ENCODE results near the gene UBD.

UBD gene

DNA sequence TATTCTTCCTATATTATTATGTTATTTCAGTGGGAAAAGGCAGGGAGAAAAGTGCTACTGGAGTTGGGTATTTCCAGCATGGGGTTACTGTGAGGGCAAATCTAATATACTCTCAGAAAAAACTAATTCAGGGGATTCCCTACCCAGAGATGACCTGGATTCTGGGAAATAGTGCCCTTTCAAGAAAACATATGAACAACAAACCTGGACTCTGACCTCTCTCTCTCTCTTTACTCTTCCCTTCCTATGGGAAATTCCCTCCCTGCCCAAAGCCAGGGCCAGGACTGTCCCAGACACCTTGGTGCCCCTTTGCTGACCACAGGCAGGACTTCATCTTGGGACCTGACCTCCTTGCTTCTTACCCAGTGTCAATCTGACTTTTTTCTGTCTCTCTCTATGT is 1.6 kb upstream of the UBD start:
- DNase-seq, result no peak

DNA sequence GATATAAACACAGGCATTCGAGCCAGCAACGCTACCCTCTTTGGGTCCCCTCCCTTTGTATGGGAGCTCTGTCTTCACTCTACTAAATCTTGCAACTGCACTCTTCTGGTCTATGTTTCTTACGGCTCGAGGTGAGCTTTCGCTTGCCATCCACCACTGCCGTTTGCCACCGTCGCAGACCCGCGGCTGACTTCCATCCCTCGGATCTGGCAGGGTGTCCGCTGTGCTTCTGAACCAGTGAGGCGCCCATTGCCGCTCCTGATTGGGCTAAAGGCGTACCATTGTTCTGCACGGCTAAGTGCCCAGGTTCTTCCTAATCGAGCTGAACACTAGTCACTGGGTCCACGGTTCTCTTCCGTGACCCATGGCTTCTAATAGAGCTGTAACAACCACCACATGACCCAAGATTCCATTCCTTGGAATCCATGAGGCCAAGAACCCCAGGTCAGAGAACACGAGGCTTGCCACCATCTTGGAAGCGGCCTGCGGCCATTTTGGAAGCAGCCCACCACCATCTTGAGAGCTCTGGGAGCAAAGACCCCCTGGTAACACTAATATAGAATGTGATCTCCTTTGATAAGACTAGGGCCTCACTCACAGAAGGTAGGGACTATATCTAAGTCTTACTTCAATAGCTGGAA is 973 bp downstream of the UBD start:
- DNase-seq, result no peak

- no peak for DNase-seq
Observed at GRCh38 chr6:29557320-29557719, 2.2 kb downstream of the UBD start.

- no peak for DNase-seq
Observed at GRCh38 chr6:29554764-29555163, 4.8 kb downstream of the UBD start.

- DNase-seq, result no peak
Observed at GRCh38 chr6:29553268-29554057, 6.1 kb downstream of the UBD start.

- peak; percentile 20 for DNase-seq
Observed at GRCh38 chr6:29552512-29553051, 7.0 kb downstream of the UBD start.

DNA sequence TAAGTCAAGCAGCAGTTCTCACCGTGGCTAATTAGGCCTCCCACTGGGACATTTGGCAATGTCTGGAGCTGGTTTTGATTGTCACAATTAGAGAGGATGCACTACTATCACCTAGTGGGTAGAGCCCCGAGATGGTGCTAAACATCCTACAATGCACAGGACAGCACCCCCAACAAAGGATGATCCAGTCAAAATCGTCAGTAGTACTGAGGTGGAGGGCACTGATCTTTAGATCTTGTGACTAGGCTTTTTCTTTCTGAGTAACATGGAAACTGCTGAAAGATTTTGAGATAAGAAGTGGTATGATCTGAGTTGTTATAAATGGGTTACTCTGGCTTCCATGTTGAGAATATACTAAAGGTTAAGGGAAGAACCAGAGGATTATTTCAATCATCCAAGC is 12.0 kb downstream of the UBD start:
- DNase-seq, result no peak

GRCh38 chr6:29537714-29538403 is 21.7 kb downstream of the UBD start:
- no peak for DNase-seq

GRCh38 chr6:29532320-29532951 is 27.1 kb downstream of the UBD start:
- no peak for DNase-seq

GRCh38 chr6:29531668-29532067 is 27.9 kb downstream of the UBD start:
- DNase-seq, result no peak

- DNase-seq, result no peak
Observed at GRCh38 chr6:29530671-29531310, 28.7 kb downstream of the UBD start.

- no peak for DNase-seq
Observed at GRCh38 chr6:29529956-29530355, 29.6 kb downstream of the UBD start.

DNA sequence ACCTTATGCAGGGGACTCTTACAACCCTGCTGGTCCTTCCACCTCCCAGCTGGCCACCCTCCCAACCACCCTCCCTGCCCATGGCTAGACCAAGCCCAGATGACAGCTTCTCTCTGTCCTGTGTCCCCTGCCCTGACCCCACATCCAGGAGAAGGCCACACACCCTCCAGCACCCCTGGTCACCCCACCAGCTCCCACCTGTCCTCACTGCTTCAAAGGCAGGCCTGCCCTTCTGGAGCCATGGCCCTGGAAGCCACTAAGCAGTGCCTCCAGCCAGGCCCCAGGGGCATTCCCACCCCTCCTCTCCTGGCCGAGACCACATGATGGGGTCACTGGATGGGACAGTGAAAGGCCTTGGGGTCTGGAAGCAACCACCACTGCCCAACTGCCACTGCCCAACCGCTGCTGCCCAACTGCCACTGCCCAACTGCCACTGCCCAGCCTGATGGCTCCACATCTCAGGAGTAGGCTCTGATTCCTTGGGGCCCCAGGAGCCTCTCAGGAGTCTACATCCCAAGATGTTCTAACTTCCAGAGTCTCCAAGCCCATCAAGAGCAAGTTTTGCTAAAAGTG is 30.5 kb downstream of the UBD start:
- DNase-seq, result no peak

DNA sequence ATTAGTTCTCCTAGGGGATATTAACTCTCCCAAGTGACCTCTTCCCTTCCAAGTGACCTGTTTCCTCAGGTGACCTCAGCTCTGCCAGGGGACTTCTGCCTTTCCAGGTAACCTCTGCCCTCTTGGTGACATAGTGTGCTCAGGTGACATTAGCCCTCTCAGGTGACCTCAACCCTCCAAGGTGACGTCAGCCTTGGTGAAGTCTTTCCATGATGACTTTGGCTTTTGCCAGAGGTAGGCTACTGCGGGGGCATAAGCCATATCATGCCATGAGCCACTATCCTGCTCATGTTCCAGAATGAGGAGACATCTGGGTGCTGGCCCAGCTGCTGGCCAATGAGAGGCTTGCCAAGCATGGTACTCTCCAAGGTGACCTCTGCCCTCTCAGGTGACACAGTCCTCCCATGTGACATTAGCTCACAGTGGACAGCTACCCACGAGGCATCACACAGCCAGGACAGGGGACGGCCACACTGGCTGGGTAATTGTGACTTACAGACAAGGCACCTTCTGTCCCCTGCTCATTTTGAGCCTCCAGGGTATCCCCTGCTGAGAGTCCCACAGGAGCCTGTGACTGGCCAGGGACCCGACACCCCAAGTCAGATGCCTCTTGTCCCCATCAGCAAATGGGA is 31.1 kb downstream of the UBD start:
- DNase-seq, result no peak

DNA sequence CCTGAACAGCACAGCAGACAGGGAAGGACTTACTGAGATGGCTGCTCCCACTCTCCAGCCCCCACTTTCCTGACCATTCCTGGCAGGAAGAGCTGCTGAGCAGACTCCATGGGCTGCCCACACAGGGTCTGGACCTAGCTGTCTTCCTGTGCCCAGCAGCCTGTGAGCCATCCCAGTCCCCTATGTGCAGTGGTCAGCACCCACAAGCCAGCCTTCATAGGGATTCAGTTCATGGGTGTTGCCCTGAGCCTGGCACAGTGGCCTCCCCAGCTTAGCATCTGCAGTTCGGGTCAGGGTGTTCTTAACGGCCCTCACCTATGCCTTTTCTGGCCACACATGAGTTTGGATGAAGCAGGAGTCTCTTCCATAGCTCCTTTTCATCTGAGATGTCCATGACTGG is 32.0 kb downstream of the UBD start:
- DNase-seq, result no peak

DNA sequence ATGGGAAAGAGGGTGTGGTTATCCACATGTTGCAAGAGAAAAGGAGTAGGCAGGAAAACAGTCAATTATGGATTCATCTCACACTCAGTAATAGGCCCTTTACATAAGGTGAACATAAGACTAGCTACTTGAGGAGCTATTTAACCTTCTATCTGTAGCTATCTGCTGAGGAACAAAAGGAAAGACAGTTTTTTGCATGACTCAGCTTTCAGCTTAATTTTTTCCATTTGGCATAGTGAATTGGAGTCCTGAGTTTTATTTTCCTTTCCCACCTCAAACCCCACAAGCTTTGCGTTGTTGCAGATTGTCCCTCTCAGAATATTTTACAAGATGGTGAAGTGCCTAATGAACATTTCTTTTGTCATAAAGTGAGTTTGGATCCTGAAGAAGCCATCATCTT is 32.4 kb downstream of the UBD start:
- DNase-seq, result no peak

GRCh38 chr6:29525311-29525639 is 34.3 kb downstream of the UBD start:
- no peak for DNase-seq

DNA sequence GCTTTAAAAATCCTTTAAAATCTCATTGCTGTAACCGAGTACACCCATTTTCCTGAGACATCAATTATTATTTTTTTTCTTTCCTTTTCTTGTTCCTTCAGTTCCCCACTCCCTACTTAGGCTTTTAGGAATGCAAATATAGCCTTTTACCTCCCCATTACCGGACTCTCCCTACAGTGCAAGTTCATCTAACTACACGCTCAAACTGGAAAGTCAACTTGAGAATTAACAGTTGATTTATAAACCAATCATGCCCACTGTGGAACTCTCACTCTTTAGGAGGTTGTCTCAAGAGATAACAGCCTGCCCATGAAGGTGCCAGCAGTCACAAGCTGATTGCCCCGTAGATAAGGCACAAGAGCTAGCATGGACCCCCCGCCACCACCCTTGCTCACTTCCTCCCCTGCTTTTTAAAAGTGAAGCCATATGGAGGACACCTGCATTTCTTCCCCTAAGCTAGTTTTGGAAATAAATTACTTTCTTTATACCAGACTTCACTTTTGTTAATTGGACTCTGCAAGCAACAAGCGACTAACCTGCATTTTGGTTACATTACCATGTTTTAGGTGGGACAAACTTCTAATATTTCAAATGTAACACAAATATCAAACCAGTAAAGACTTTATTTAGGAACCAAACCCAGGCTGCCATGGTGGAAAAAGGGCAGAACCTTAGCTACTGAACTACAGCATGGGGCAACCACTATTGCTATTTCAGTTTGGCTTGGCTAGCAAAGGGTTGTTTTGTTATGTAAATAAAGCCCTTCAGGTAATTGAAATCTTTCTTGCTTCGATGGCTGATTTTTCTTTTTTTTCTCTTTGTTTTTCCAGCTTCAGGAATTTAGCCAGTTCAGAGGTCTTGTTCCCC is 34.9 kb downstream of the UBD start:
- no peak for DNase-seq

DNA sequence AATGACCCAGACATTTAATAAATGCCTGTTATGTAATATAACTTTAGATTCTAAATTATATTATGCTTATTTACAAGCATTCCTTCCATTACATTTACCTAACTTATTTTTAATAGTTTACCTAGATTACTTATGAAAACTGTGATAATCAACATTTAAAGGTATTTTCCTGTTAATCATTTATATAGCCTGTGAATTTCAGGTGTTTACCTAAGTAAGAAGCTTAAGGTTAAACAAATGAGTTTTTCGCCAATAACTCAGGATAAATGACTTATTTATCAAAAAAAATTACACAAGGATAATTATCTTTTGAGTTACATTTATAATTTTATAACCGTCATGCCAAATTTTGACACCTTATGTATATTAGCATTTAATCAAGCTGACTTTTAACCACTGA is 35.5 kb downstream of the UBD start:
- no peak for DNase-seq

- no peak for DNase-seq
Observed at GRCh38 chr6:29522227-29522626, 37.3 kb downstream of the UBD start.
